ENCODE results near the gene PLA2G4B. TPM values are rescaled to one million over a fixed set of nuclear protein-coding genes. Genes with fewer than 3 reads are reported as not detected.

PLA2G4B gene
- total RNA-seq, 1 experiment from 2014 or later: 3.7 TPM

- no peak overlapping the region for H4K91ac ChIP-seq (ENCODE audit: insufficient read length, low read depth, low read length)
- H3T11ph ChIP-seq (ENCODE audit: low read length): no peak overlapping the region
- DNase-seq: no peak
- no peak overlapping the region for H3K56ac ChIP-seq (ENCODE audit: insufficient read length, low read depth, low read length)
- no peak overlapping the region for H3K27ac Mint-ChIP-seq
- H3K23me2 ChIP-seq (ENCODE audit: insufficient read length, low read depth, low read length, poor library complexity, severe bottlenecking): no peaks in the 10 kb centered on the region
- no peak overlapping the region for H2BK20ac ChIP-seq (ENCODE audit: low read depth, low read length, poor library complexity, severe bottlenecking)
- no peak overlapping the region for H2BK120ac ChIP-seq (ENCODE audit: low read depth, low read length, poor library complexity, severe bottlenecking)
- no peak overlapping the region for H3K4ac ChIP-seq (ENCODE audit: low read depth, low read length)
- no peak overlapping the region for H2AK5ac ChIP-seq (ENCODE audit: insufficient read length, low read length)
- TF ChIP-seq CTCF (conservative IDR thresholded peaks at IDR 0.05): no peak
- no peaks in the 10 kb centered on the region for H3K27me3 Mint-ChIP-seq (ENCODE audit: low read depth)
- no peaks in the 10 kb centered on the region for H3K79me2 ChIP-seq (ENCODE audit: insufficient read depth, low read length)
- H3K23ac ChIP-seq (ENCODE audit: insufficient read length, low read depth, low read length): no peak overlapping the region
- H2AFZ ChIP-seq (ENCODE audit: low read length): no peak overlapping the region
- H3K4me1 ChIP-seq (ENCODE audit: insufficient read depth, low read length): no peaks in the 10 kb centered on the region
- H3K9me3 ChIP-seq (ENCODE audit: control insufficient read depth, low read depth, low read length): no peaks in the 10 kb centered on the region
- WGBS (ENCODE audit: extremely low coverage, insufficient read length, low lambda C conversion rate): no CpG with 5 or more reads among the region's 5 CpGs
- H3K4me3 Mint-ChIP-seq: no peak overlapping the region
- H3K9ac ChIP-seq (ENCODE audit: extremely low read depth, insufficient read length, low read length): no peak overlapping the region
- H4K5ac ChIP-seq (ENCODE audit: insufficient read length, low read depth, low read length): no peak overlapping the region
- peaks cover 0 to 5% (median 2%) of the 10 kb centered on the region in 3 experiments; a peak in 4 of 7 replicates for H3K36me3 Mint-ChIP-seq (ENCODE audit: insufficient read depth in 1 of 3, low read depth in 3 of 3)
- no peak overlapping the region for H3K4me2 ChIP-seq (ENCODE audit: insufficient read depth, insufficient read length, low read length)
- no peak overlapping the region for H3K14ac ChIP-seq (ENCODE audit: insufficient read depth, low read length)
- no peaks in the 10 kb centered on the region for H3K79me1 ChIP-seq (ENCODE audit: insufficient read depth, low read depth, low read length, poor library complexity, severe bottlenecking)
- no peaks in the 10 kb centered on the region for H3K9me3 Mint-ChIP-seq
- no peak overlapping the region for H3K18ac ChIP-seq (ENCODE audit: insufficient read length, low read depth, low read length)
- no peaks in the 10 kb centered on the region for H4K20me1 ChIP-seq (ENCODE audit: control insufficient read depth, insufficient read depth, insufficient read length)
- no peaks in the 10 kb centered on the region for H3K27me3 ChIP-seq (ENCODE audit: insufficient read depth, low read length)
- H3K4me1 Mint-ChIP-seq: peaks cover 2 to 3% of the 10 kb centered on the region in 2 experiments; a peak in 2 of 4 replicates
- no peak overlapping the region for H2BK15ac ChIP-seq (ENCODE audit: low read depth, low read length)
- no peak overlapping the region for H4K8ac ChIP-seq (replicated peaks; ENCODE audit: insufficient read length, low read depth, low read length)
- H3K27ac ChIP-seq (ENCODE audit: insufficient read length, low read depth, low read length): no peak overlapping the region
- H2BK5ac ChIP-seq (ENCODE audit: insufficient read length, low read length): no peak overlapping the region
- H2BK12ac ChIP-seq (ENCODE audit: insufficient read length, low read depth, low read length): no peak overlapping the region
Observed at GRCh38 chr15:41799488-41799805, 39.2 kb upstream of the PLA2G4B start.
